Liver (tissue), 9 donors: ENCODE data around the gene CPED1. TPM values are rescaled to one million over a fixed set of nuclear protein-coding genes. Genes with fewer than 3 reads are reported as not detected.

Experiments used
- DNase-seq: peaks from one replicate; pipeline ENCODE4 v3.0.0-alpha.2; 2017; ENCODE audit warnings: low spot score
- H3K27ac ChIP-seq, 2 donors: one replicate each; pipeline ENCODE4 v1.7.0; 2013; ENCODE audit warnings: inconsistent platforms in 2 of 2, low read length in 2 of 2, control low read depth in 1 of 2, low read depth in 1 of 2, mild to moderate bottlenecking in 1 of 2
- H3K27me3 ChIP-seq, 4 donors: one replicate each; pipeline versions ENCODE4 v1.6.1 to v1.7.0; 2013; ENCODE audit warnings: low read length in 3 of 4, inconsistent platforms in 1 of 4, mild to moderate bottlenecking in 1 of 4, moderate library complexity in 1 of 4; ENCODE audit not compliant: control insufficient read depth in 4 of 4, insufficient read depth in 4 of 4
- H3K36me3 ChIP-seq, 4 donors: one replicate each; pipeline versions ENCODE4 v1.6.1 to v1.7.0; 2013; ENCODE audit warnings: low read length in 3 of 4, mild to moderate bottlenecking in 3 of 4, low read depth in 1 of 4, moderate library complexity in 1 of 4; ENCODE audit not compliant: control insufficient read depth in 4 of 4, insufficient read depth in 3 of 4
- H3K4me1 ChIP-seq, 4 donors: one replicate each; pipeline versions ENCODE4 v1.6.1 to v1.7.0; 2013; ENCODE audit warnings: low read length in 3 of 4, mild to moderate bottlenecking in 3 of 4, moderate library complexity in 1 of 4; ENCODE audit not compliant: control insufficient read depth in 4 of 4, insufficient read depth in 4 of 4
- H3K4me3 ChIP-seq, 3 donors: one replicate each; pipeline versions ENCODE4 v1.6.1 to v1.7.0; 2013; ENCODE audit warnings: low read length in 3 of 3, control low read depth in 1 of 3, low read depth in 1 of 3, mild to moderate bottlenecking in 1 of 3
- H3K9ac ChIP-seq, 2 donors: one replicate each; pipeline ENCODE4 v1.7.0; 2013; ENCODE audit warnings: low read length in 2 of 2, mild to moderate bottlenecking in 2 of 2, moderate library complexity in 2 of 2, control low read depth in 1 of 2, low read depth in 1 of 2
- H3K9me3 ChIP-seq, 4 donors: one replicate each; pipeline versions ENCODE4 v1.6.1 to v1.7.0; 2013; ENCODE audit warnings: low read length in 3 of 4; ENCODE audit not compliant: control insufficient read depth in 4 of 4
- ATF3 ChIP-seq: IDR thresholded peaks from 2 replicates; pipeline ENCODE4 v1.6.1; 2016; ENCODE audit warnings: antibody characterized with exemption
- CTCF ChIP-seq: fragments of 150-350 bp; IDR thresholded peaks from 2 replicates; pipeline ENCODE4 v1.5.1; 2017; ENCODE audit warnings: improper control_type of control experiment, low read depth, low read length; ENCODE audit not compliant: missing input control
- EGR1 ChIP-seq, 2 donors: IDR thresholded peaks; 2 replicates each; pipeline ENCODE4 v1.6.1; 2016 to 2018; ENCODE audit warnings: antibody characterized with exemption in 2 of 2, low read depth in 2 of 2
- FOXA1 ChIP-seq: IDR thresholded peaks from 2 replicates; pipeline ENCODE4 v1.6.1; 2016; ENCODE audit warnings: antibody characterized with exemption
- FOXA2 ChIP-seq: IDR thresholded peaks from 2 replicates; pipeline ENCODE4 v1.6.1; 2016; ENCODE audit warnings: antibody characterized with exemption
- GABPA ChIP-seq, 2 donors: IDR thresholded peaks in 1 of 2; conservative IDR thresholded peaks in 1 of 2; 2 replicates each; pipeline ENCODE4 v1.6.1; 2016; ENCODE audit warnings: antibody characterized with exemption in 2 of 2, mild to moderate bottlenecking in 1 of 2, moderate library complexity in 1 of 2
- HNF4A ChIP-seq, 2 donors: conservative IDR thresholded peaks; 2 replicates each; pipeline ENCODE4 v1.6.1; 2016; ENCODE audit warnings: antibody characterized with exemption in 2 of 2, mild to moderate bottlenecking in 2 of 2
- HNF4G ChIP-seq: IDR thresholded peaks from 2 replicates; pipeline ENCODE4 v1.6.1; 2016; ENCODE audit warnings: antibody characterized with exemption
- JUND ChIP-seq, 2 donors: IDR thresholded peaks; 2 replicates each; pipeline ENCODE4 v1.6.1; 2016; ENCODE audit warnings: antibody characterized with exemption in 2 of 2
- MAX ChIP-seq: IDR thresholded peaks from 2 replicates; pipeline ENCODE4 v1.6.1; 2016; ENCODE audit warnings: antibody characterized with exemption
- NR2F2 ChIP-seq: IDR thresholded peaks from 2 replicates; pipeline ENCODE4 v1.6.1; 2016; ENCODE audit warnings: antibody characterized with exemption
- RAD21 ChIP-seq, 2 donors: IDR thresholded peaks; 2 replicates each; pipeline ENCODE4 v1.6.1; 2016; ENCODE audit warnings: antibody characterized with exemption in 2 of 2, mild to moderate bottlenecking in 2 of 2
- REST ChIP-seq: IDR thresholded peaks from 2 replicates; pipeline ENCODE4 v1.6.1; 2016; ENCODE audit warnings: antibody characterized with exemption, mild to moderate bottlenecking
- RXRA ChIP-seq, 2 donors: IDR thresholded peaks; 2 replicates each; pipeline ENCODE4 v1.6.1; 2017 to 2018; ENCODE audit warnings: antibody characterized with exemption in 2 of 2, mild to moderate bottlenecking in 1 of 2
- SP1 ChIP-seq: IDR thresholded peaks from 2 replicates; pipeline ENCODE4 v1.6.1; 2018; ENCODE audit warnings: antibody characterized with exemption, mild to moderate bottlenecking
- TAF1 ChIP-seq: conservative IDR thresholded peaks from 2 replicates; pipeline ENCODE4 v1.6.1; 2016; ENCODE audit warnings: antibody characterized with exemption, mild to moderate bottlenecking
- YY1 ChIP-seq: IDR thresholded peaks from 2 replicates; pipeline ENCODE4 v1.6.1; 2016; ENCODE audit warnings: antibody characterized with exemption, mild to moderate bottlenecking
- WGBS: extraction: QIAGEN DNeasy Blood & Tissue Kit; methylation state at CpG from one replicate; pipeline ENCODE4 v1.1.7; 2013; 5-methylcytosine and 5-hydroxymethylcytosine counted together
- polyA plus RNA-seq, 2 donors: library from polyadenylated mRNA; stranded (reverse) in 1 of 2; unstranded in 1 of 2; fragments of 200-250 nt in 1 of 2; fragments of >200 nt in 1 of 2; fragmentation: Nextera tagmentation in 1 of 2; extraction: Ambion mirVana in 1 of 2; gene quantifications; one replicate each; pipeline versions ENCODE4 v1.2.1 to v1.2.3, GENCODE V29; 2013 to 2015
- total RNA-seq, 2 donors: library from RNA; depleted of rRNA; stranded (reverse); fragments of >200 nt; gene quantifications; one replicate each; pipeline ENCODE4 v1.2.3, GENCODE V29; 2014
- donor health status: healthy.
- donor health status: healthy.
- donor health status: healthy.
- donor health status: healthy.
- donor health status: healthy.

Gene CPED1
- total and polyA plus RNA-seq, 4 donors: 8.5 to 58.0 (median 14.6) TPM

- no peak overlapping the region for H3K9ac ChIP-seq
- H3K4me3 ChIP-seq: no peak overlapping the region
- no peak for TF ChIP-seq EGR1 (IDR thresholded peaks at IDR 0.05; ENCODE audit: low read depth in 2 of 2)
- no peak for TF ChIP-seq HNF4G
- TF ChIP-seq TAF1: no peak
- no peak for TF ChIP-seq SP1
- no peak for TF ChIP-seq CTCF
- no peak for TF ChIP-seq NR2F2
- TF ChIP-seq FOXA2: no peak
- no peak for TF ChIP-seq REST
- no peak for TF ChIP-seq FOXA1
- no peak for TF ChIP-seq HNF4A (conservative IDR thresholded peaks at IDR 0.05)
- no peak for TF ChIP-seq GABPA (IDR thresholded peaks at IDR 0.05 in 1 of 2, conservative IDR thresholded peaks at IDR 0.05 in 1 of 2)
- H3K36me3 ChIP-seq: no peaks in the 10 kb centered on the region
- under 1% methylated on average over 3 of the region's 3 CpGs for WGBS
- H3K27me3 ChIP-seq: no peaks in the 10 kb centered on the region
- H3K4me1 ChIP-seq: peaks cover 0 to 14% (median 7%) of the 10 kb centered on the region in 4 donors
- no peaks in the 10 kb centered on the region for H3K9me3 ChIP-seq
- H3K27ac ChIP-seq: no peak overlapping the region
- DNase-seq: no peak
These were observed 1.2 kb upstream of the CPED1 start for GRCh38 chr7:120987280-120987679.

GRCh38 chr7:120987683-120988590, 574 bp upstream of the CPED1 start:
- WGBS: 1% methylated on average over 12 of the region's 12 CpGs
- Histone ChIP-seq H3K9me3 (no peaks in the 10 kb centered on the region), H3K4me1 (peaks cover 0 to 21% (median 8%) of the 10 kb centered on the region in 4 donors), H3K36me3 (no peaks in the 10 kb centered on the region), H3K9ac (peak overlapping the region; percentile 52 to 79), H3K4me3 (peak overlapping the region; percentile 49 to 76 (median 61)), H3K27ac (peak overlapping the region; percentile 95 to 99), H3K27me3 (no peaks in the 10 kb centered on the region)
- peak; percentile 91 for DNase-seq
- TF ChIP-seq HNF4G (no peak), CTCF (peak; percentile 95), RXRA (IDR thresholded peaks at IDR 0.05) (peak; percentile 39 to 55), GABPA (IDR thresholded peaks at IDR 0.05 in 1 of 2, conservative IDR thresholded peaks at IDR 0.05 in 1 of 2) (no peak), JUND (IDR thresholded peaks at IDR 0.05) (peak; percentile 9 to 18), HNF4A (conservative IDR thresholded peaks at IDR 0.05) (peak in 1 of 2 donors; percentile 23), EGR1 (IDR thresholded peaks at IDR 0.05; ENCODE audit: low read depth in 2 of 2) (no peak), NR2F2 (peak; percentile 1), ATF3 (peak; percentile 14), RAD21 (IDR thresholded peaks at IDR 0.05) (peak; percentile 99), TAF1 (no peak), SP1 (no peak), REST (no peak), FOXA2 (no peak), FOXA1 (no peak), MAX (peak; percentile 25), YY1 (no peak)
